Measurements from ENCODE around the gene MAPKBP1. TPM values are rescaled to one million over a fixed set of nuclear protein-coding genes. Genes with fewer than 3 reads are reported as not detected.
A peak's percentile ranks its signal among the peaks of the same experiment; 100 is the strongest.

Gene MAPKBP1
- total RNA-seq, 2 donors from 2014 or later = 16.7 to 26.3 TPM

DNA sequence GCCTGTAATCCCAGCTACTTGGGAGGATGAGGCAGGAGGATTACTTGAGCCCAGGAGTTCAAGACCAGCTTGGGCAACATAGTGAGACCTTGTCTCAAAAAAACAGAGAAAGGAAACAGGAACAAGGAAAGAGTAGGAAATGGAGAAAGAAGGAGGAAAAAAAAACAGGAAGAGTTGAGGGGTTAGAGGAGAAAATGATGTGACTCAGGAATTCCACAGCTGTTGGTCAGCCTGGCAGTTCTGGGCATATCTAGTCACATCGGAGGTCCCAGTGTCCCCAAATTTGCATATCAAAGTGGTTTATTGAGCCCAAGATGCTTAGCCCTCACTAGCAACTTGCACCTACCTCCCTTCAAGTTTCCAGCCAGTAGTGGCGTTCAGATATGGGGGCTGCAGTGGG lies 34.8 kb downstream of the MAPKBP1 start:
- Histone ChIP-seq H3K36me3 (ENCODE audit: control insufficient read depth, insufficient read depth, low read length) (no peaks in the 10 kb centered on the region), H3K27ac (ENCODE audit: low read depth, low read length) (no peak overlapping the region), H3K9ac (ENCODE audit: extremely low read depth, low read length, poor library complexity, severe bottlenecking) (no peak overlapping the region), H3K9me3 (ENCODE audit: control insufficient read depth, low read length) (no peaks in the 10 kb centered on the region), H3K4me3 (ENCODE audit: low read length) (no peak overlapping the region), H3K4me1 (ENCODE audit: control insufficient read depth, insufficient read depth, low read length) (no peaks in the 10 kb centered on the region), H3K27me3 (ENCODE audit: control insufficient read depth, insufficient read depth, low read length, poor library complexity, severe bottlenecking) (no peaks in the 10 kb centered on the region)
- Mint-ChIP-seq H3K4me1 (no peaks in the 10 kb centered on the region), H3K27ac (no peak overlapping the region), H3K36me3 (ENCODE audit: low read depth) (peaks cover 2% of the 10 kb centered on the region), H3K4me3 (no peak overlapping the region), H3K27me3 (ENCODE audit: insufficient read depth) (no peaks in the 10 kb centered on the region), H3K9me3 (no peaks in the 10 kb centered on the region)
- 67 to 69% methylated on average over 1 to 2 of the region's 2 CpGs for WGBS, 2 experiments (ENCODE audit: insufficient coverage in 1 of 2, insufficient read length in 1 of 2)
- no peak for DNase-seq
- TF ChIP-seq, protein P1, sequence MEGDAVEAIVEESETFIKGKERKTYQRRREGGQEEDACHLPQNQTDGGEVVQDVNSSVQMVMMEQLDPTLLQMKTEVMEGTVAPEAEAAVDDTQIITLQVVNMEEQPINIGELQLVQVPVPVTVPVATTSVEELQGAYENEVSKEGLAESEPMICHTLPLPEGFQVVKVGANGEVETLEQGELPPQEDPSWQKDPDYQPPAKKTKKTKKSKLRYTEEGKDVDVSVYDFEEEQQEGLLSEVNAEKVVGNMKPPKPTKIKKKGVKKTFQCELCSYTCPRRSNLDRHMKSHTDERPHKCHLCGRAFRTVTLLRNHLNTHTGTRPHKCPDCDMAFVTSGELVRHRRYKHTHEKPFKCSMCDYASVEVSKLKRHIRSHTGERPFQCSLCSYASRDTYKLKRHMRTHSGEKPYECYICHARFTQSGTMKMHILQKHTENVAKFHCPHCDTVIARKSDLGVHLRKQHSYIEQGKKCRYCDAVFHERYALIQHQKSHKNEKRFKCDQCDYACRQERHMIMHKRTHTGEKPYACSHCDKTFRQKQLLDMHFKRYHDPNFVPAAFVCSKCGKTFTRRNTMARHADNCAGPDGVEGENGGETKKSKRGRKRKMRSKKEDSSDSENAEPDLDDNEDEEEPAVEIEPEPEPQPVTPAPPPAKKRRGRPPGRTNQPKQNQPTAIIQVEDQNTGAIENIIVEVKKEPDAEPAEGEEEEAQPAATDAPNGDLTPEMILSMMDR (conservative IDR thresholded peaks at IDR 0.05) = no peak

DNA sequence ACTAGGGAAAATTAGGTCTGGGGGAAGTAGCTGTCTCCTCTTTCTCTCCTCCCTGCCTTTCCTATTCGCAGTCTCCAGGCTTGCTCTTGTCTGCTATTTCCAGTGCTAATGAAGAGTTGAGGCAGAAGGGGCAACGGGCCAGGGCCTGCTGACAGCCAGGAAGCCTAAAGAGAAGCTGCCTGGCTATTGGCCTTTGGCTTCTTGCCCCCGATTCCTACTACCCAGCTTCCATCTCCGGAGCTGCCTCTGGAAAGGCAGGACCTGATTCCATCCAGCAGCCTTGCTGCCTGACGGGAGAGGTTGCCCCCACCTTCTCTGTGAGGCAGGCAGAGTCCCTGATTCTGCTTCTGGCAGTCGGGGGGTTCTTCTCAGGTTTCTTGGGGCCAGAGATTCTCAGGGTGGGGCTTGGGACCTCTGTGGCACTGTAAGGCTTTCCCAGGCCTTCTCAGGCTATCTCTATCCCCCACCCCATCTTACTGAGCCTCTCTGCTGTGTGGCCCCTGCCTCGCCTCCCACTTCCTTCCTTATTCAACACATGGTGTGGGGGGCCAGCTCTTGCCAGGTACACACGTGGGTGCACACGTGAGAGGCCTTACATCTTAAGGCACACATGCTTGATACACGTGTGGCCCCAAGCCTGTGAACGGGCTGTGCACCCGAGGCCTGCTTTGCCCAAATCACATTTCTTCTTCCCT lies 35.4 kb downstream of the MAPKBP1 start:
- H3K27ac Mint-ChIP-seq = peak overlapping the region; percentile 26
- H3K9me3 Mint-ChIP-seq = no peaks in the 10 kb centered on the region
- H3K4me1 ChIP-seq (ENCODE audit: control insufficient read depth, insufficient read depth, low read length) = no peaks in the 10 kb centered on the region
- no peaks in the 10 kb centered on the region for H3K27me3 ChIP-seq (ENCODE audit: control insufficient read depth, insufficient read depth, low read length, poor library complexity, severe bottlenecking)
- H3K9ac ChIP-seq (ENCODE audit: extremely low read depth, low read length, poor library complexity, severe bottlenecking) = no peak overlapping the region
- 86 to 88% methylated on average over 10 to 12 of the region's 12 CpGs for WGBS, 2 experiments (ENCODE audit: insufficient coverage in 1 of 2, insufficient read length in 1 of 2)
- DNase-seq = no peak
- H3K36me3 ChIP-seq (ENCODE audit: control insufficient read depth, insufficient read depth, low read length) = no peaks in the 10 kb centered on the region
- no peak overlapping the region for H3K4me3 ChIP-seq (ENCODE audit: low read length)
- peaks cover 2% of the 10 kb centered on the region for H3K36me3 Mint-ChIP-seq (ENCODE audit: low read depth)
- H3K4me1 Mint-ChIP-seq = no peaks in the 10 kb centered on the region
- H3K9me3 ChIP-seq (ENCODE audit: control insufficient read depth, low read length) = no peaks in the 10 kb centered on the region
- no peak overlapping the region for H3K4me3 Mint-ChIP-seq
- no peak overlapping the region for H3K27ac ChIP-seq (ENCODE audit: low read depth, low read length)
- TF ChIP-seq, protein P1 (conservative IDR thresholded peaks at IDR 0.05) = no peak
- no peaks in the 10 kb centered on the region for H3K27me3 Mint-ChIP-seq (ENCODE audit: insufficient read depth)

DNA sequence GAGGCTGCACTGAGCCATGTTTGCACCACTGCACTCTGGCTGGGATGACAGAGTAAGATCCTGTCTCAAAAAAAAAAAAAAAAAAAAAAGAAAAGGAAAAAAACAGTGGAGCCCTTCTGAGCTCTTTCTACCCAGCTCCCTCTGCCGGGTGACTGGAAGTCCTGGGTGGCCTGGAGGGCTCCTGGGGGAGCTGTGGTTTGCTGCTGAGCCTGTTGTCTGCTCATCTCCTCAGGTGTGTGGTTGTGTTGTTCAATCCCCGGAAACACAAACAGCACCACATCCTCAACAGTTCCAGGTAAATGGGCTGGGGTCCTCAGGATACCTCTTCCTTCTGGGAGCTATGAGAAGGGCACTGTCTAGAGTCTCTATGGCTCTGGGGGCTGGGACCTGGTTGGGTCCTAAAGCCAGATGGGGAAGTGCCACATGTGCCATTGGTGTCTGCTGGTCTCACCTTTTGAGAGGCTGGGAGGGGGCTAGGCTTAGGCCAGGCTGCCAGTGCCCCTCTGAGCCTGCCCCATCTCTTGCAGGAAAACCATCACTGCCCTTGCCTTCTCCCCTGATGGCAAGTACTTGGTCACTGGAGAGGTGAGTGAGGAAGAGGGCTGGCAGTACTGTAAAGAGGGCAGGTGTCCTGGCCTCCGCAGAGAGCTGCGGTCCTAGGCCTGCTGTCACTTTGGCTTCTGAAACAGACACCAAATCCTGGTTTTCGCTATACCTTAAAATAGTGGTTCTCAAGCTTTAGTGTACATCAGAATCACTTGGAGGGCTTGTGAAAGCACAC lies 36.6 kb downstream of the MAPKBP1 start:
- Mint-ChIP-seq H3K4me1 (no peaks in the 10 kb centered on the region), H3K4me3 (no peak overlapping the region), H3K36me3 (ENCODE audit: low read depth) (peaks cover 2% of the 10 kb centered on the region), H3K9me3 (no peaks in the 10 kb centered on the region), H3K27me3 (ENCODE audit: insufficient read depth) (no peaks in the 10 kb centered on the region), H3K27ac (no peak overlapping the region)
- no peak overlapping the region for H3K9ac ChIP-seq (ENCODE audit: extremely low read depth, low read length, poor library complexity, severe bottlenecking)
- H3K4me3 ChIP-seq (ENCODE audit: low read length) = no peak overlapping the region
- no peaks in the 10 kb centered on the region for H3K27me3 ChIP-seq (ENCODE audit: control insufficient read depth, insufficient read depth, low read length, poor library complexity, severe bottlenecking)
- DNase-seq = no peak
- no peaks in the 10 kb centered on the region for H3K9me3 ChIP-seq (ENCODE audit: control insufficient read depth, low read length)
- no peaks in the 10 kb centered on the region for H3K4me1 ChIP-seq (ENCODE audit: control insufficient read depth, insufficient read depth, low read length)
- 95 to 100% methylated on average over 3 to 4 of the region's 5 CpGs for WGBS, 2 experiments (ENCODE audit: insufficient coverage in 1 of 2, insufficient read length in 1 of 2)
- H3K36me3 ChIP-seq (ENCODE audit: control insufficient read depth, insufficient read depth, low read length) = no peaks in the 10 kb centered on the region
- H3K27ac ChIP-seq (ENCODE audit: low read depth, low read length) = no peak overlapping the region
- TF ChIP-seq, protein P1 (conservative IDR thresholded peaks at IDR 0.05) = no peak
